Measurements from ENCODE around the gene TUBA8.
A peak's percentile ranks its signal among the peaks of the same experiment; 100 is the strongest.
"Not testable (repeated sequence)": the region's sequence is repeated elsewhere in the genome, so short reads cannot be mapped to it uniquely, and the experiment has no call there.

TUBA8 gene

DNA sequence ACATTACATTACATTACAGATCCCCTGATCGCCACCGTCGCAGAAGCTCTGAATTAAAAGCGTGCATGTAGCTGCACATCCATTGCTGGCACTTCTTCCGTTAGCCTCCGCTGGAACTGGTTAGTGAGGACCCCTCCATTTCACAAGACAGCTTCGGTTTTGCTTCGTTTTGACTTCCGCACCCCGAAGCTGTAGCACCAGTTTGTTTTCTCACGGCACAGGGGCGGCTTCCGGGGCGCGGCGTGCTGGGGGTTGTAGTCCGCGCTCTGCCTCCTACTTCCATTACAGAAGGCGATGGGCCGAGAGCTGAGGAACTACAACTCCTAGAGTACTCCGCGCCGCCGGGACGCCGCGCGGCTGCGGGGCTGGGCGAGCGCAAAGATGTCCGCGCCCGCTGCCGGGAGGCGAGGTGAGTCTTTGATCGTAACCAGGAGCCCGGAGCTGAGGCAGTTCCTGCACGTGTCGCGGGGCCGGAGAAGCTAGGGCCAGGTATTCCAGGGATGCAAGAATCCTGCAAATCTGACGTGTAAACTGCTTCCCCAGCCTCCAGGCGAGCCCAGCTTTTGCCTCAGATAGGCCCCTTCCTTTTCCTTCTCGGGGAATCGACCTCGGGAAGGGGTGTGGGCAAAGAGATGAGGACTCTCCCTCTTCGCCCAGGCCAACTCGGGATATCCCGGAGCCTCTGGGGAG lies 32.8 kb upstream of the TUBA8 start, which contains the start of gene PEX26:
Gene PEX26, plus strand, starts transcription at position 352 of the 690 bp plus-strand sequence. CDS start 387 bp downstream, outside the sequence.
- DNase-seq = peak; percentile 95

DNA sequence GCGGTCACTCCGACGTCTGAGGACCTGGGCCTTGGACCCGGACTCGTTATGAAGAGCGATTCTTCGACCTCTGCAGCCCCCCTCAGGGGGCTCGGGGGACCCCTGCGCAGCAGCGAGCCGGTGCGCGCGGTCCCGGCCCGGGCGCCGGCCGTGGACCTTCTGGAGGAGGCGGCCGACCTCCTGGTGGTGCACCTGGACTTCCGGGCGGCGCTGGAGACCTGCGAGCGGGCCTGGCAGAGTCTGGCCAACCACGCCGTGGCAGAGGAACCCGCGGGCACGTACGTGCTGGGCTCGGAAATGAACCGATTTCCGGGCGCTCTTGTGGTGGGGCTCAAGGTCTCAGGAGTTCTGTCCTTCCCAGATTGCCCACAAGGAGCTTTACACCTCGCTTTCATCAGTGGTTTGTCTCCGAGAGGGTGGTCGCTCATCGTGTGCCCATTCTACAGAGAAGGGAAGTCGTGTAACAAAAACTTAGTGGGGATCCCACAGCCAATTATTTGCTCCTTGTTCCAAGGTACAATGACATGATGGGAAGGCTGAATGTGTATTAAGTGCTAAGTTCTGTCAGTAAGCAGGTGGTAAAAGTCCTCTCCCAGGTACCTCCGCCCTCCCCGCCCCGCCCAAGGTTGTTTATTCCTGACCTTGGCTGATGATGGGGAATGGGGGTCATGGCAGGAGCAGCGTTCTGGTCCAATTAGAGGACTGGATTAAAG lies 32.1 kb upstream of the TUBA8 start:
- DNase-seq = peak; percentile 21

DNA sequence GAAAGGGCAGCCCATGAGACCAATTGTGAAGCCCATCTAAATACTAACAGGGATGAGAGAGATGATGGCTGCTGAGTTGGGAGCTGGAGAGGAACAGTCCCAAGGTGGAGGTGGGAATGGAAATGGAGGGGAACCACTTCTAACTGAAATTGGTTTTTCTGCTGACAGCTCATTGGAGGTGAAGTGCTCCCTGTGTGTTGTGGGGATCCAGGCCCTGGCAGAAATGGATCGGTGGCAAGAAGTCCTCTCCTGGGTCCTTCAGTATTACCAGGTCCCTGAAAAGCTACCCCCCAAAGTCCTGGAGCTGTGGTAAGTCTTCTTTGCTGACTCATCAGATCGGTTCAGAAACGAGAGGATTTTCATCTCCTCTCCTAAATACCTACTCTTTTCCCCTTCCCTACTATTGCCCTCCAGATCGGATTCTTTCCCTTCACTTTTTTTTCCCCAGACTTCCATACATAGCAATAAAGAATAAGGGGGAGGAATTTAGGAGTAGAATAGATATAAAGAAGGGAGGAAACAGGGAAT lies 30.8 kb upstream of the TUBA8 start:
- no peak for DNase-seq

DNA sequence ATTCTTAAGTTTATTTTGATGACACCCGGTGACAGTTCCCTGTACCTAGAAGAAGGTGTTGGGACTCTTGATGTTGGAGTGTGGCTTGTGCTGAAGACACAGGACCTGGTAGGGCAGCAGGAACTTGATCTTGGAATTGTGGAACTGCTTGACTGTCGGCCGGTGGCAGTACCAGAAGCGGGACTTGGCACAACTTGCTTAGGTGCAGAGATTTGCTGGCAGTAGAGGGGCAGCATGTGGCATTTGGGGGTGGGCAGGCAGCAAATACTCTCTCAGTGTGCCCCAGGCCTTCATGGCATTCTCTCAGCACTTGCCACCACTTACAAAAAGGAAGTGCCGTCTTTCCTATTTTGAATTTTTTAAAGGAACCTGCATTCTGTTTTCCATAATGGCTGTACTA lies 29.2 kb upstream of the TUBA8 start:
- DNase-seq = no peak

DNA sequence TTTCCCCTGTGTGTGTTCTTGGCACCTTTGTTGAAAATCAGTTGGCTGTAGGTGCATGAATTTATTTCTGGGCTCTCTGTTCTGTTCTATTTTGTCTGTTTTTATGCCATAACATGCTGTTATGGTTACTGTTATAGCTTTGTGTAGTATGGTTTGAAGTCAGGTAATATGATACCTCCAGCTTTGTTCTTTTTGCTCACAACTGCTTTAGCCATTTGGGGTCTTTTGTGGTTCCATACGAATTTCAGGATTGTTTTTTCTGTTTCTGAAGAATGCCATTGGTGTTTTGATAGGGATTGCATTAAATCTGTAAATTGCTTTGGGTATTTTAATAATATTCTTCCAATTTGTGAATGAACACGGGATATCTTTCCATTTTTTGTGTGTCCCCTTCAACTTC lies 28.1 kb upstream of the TUBA8 start:
- no peak for DNase-seq

DNA sequence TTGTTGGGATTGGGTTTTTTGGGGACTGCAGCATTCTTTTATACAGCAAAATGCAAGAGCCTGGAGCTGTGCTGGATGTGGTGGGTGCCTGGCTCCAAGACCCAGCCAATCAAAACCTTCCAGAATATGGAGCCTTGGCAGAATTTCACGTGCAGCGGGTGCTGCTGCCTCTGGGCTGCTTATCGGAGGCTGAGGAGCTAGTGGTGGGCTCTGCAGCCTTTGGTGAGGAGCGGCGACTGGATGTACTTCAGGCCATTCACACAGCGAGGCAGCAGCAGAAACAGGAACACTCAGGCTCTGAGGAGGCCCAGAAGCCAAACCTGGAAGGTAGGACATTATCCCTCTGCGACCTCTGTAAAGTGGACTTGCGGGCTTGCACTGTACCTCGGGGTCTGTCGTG lies 27.2 kb upstream of the TUBA8 start:
- DNase-seq = no peak

DNA sequence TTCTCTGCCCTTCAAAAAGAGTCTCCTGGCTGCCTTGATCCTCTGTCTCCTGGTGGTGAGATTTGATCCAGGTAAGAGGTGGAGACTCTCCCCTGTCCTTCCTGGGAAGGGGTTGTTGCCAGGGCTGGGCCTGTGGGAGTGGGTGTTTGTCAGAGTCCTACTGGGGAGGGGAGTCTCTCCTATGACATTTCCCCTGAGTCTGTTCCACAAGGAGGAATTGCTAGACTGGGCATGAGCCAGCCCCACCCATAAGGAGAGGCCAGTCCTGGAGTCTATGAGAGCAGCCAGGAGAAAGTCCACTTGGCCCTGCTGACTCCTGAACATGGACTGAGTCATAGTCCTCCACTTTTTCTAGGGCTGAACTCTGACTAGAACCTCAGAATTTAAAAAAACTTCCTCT lies 25.4 kb upstream of the TUBA8 start:
- no peak for DNase-seq

DNA sequence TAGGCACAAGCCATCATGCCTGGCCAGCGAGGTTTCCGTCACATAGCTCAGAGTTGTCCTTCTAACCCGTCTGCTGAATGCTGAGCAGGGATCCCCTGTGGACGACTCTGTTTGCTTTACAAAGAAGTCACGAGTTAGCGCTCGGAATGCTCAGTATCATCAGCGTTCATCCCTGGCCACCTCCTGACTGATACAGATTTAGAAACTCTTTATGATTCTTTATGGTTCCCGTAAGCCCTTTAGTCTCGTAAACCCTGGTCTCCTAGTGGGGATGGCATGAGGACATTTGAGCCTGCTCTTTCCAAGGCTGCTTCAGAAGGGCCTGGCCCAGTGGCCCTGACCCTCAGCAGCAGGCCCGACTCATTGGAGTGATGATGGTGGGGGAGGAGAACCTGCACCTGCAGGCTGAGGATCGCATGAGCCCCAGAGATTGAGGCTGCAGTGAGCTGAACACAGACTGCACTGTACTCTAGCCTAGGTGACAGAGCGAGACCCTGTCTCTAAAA lies 23.2 kb upstream of the TUBA8 start:
- no peak for DNase-seq

DNA sequence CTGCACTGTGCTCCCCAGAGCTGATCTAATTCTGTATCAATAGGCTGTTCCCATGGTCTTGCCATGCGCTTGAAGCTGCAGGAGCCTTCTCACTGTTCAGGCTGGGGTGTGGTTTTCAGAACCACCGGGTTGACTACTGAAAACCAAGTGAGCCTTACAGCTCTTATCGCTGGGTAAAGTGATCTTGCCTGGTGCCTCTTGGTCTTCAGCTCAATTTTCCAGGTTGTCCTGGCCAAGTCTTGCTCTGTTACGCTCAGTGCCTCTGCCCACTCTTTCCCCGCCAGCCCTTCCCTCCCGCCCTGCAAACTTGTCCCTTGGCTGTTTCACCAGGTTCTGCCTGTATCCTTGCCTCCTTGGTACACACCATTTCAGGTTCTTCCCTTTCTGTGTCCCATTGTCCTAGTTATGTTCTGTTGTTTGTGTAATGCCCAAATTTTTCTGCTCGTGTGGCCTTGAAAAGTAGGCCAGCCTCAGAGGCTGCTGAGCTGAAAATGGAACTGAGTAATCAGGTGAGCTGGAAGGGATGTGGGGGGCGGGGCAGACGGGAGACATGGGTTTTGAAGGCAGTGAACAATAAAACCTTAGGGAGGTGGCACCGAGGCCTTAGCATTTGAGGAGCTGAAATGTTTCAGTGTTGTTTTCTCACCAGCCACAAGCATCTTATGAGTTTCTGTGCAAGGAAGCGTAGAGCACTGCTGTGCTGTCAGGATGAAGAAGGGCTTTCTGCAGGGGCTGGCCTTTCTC lies 21.6 kb upstream of the TUBA8 start:
- DNase-seq = peak; percentile 37

DNA sequence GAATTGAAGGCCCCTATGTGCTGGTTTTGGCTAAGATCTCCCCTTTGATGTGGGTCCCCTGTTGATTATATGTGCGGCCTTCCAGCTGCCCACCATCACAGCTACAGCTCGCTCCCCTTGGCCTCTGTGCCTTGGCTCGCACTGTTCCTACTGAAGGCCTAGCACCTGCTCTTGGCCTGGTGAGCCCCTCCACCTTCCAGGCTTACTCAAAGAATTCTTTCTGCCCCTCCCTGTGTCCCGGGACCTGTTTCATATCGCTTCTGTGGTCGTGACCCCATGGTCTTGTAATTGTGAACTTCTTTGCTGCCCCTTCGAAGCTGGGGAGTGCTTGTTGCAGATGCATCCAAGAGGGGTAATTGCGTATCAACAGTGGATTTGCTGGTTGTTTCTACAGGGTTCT lies 20.3 kb upstream of the TUBA8 start:
- DNase-seq = no peak

DNA sequence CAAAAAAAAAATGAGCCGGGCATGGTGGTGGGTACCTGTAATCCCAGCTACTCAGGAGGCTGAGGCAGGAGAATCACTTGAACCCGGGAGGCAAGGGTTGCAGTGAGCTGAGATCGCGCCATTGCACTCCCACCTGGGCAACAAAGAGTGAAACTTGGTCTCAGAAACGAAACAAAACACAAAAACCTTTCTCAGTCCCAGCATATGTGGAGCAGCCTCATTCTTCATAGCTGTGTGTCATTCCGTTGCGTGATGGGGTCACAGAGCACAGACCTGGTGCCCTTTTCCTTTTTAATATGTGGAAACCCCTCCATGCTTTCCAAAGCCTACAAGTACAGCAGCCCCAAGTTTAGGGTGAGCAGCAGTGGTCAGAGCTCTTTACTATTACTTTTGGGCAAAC lies 19.1 kb upstream of the TUBA8 start:
- DNase-seq = no peak

DNA sequence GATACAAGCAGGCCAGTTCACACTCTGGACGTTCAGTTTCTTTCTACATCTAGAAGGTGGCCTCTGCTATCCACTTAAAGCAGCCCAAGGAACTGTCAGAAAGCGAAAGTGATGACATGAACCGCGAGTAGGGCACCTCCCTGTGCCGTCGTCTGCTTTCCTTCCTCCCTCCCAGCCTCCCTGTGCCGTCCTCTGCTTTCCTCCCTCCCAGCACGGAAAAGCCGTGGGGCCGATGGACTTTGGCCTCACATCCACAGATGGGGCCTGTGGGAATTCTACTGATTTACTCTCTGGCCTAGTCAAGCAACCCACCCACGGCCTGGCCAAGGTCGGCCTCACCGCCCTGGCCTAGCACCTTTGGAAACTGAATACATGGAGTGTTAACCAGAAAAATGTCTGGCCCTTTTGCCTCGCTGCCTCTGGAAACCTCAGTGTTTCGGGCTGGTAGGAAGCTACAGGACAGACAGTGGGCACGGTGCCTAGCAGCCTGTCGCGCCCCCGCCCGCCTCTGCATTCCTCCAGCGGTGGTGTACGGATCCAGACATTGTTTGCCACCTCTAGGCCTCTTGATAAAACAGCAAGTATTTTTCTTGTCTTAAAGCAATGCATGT lies 18.6 kb upstream of the TUBA8 start:
- peak; percentile 38 for DNase-seq

DNA sequence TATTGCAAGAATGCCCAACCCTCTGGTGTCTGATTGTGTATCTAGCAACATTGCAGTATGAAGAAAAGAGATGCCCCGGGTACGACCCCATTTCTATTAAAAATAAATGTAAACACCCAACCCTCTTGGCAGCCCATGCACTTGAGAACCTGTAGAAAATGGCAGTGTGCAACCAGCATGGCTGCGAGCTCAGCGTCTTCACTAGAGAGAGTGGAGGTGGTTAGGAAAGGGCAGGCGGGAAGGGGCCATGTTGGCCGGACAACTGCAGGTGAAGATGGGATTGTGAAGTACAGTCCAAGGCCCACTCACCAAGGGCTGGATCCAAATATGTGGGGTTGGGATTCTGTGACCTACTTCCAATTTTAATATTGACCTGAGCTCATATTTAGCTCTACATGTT lies 16.9 kb upstream of the TUBA8 start:
- DNase-seq = no peak

DNA sequence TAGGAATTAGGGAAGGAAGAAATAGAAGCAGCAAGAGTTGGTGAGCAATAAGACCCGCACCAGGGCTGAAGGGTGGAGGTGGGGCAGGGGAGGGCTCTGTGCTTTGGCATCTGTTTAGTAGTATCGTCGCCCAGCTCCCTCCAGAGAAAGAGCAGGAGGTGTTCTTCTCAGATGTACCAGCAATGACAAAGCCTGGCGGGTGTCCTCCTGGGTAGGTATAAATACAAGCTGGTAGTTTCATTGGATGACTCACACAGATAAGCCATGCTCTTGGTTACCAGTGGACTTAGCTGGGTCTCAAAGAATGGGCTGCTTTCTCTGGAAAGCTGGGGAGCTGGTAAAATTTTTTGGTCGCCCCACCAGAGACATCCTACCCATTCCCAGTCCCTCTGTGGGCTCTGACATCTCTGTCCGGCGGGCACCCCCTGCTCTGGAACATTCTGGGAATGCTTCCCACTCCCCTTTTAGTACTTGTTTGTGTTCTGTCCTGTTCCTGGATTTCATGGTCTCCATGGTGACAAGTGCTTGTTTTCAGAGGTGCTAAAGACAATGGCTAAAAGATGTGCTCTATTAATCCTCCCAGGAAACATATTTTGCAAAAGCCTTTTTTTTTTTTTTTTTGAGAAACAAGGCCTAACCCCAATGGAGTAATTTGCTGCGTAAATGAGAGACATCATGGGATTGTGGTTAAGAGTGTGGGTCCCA lies 15.4 kb upstream of the TUBA8 start:
- no peak for DNase-seq

DNA sequence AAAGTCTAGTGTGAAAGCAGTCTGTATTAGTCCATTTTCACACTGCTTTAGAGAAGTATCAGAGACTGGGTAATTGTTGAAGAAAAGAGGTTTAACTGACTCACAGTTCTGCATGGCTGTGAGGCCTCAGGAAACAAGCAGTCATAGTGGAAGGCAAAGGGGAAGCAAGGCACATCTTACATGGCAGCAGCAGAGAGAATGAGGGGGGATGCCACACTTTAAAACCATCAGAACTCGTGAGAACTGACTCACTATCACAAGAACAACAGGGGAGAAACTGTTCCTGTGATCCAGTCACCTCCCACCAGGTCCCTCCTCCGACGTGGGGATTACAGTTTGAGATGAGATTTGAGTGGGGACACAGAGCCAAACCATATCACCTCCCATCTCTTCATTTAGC lies 13.8 kb upstream of the TUBA8 start:
- peak; percentile 13 for DNase-seq

DNA sequence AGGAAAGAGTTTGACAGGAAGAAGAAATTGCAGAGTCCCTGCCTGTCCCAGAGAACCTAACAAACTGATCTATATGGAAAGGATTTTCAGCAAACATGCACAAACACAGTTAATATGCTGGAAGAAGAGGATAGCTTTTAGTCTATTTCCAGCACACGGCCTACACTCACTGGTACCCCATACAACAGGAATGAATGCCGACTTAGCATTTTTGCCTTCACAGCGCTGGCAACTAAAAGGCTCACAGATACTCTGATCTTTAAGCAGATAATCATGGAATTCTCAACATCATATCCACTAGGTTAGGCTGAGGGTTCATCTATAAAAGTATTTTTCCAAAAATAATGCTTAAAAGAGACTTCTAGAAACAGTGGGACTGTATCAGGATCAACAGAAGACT lies 9.8 kb upstream of the TUBA8 start:
- no peak for DNase-seq

DNA sequence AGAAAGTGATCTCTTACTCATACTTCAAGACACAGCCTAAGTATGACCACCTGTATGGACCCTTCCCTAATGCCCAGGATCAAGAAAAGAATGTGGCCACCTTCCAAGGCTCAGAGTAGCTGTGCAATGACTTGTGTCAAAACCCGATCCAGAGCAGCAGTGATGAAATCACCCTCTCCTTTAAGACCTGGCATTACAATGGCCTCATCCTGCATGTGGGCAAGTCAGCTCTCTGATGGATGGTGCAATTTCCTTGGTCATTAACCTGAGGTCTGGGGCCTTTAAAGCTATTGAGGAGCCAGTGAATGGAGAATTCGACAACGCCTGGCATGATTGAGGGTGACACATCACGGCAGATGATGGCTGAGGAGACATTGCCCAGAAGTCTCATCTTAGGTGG lies 9.1 kb upstream of the TUBA8 start:
- DNase-seq = no peak

DNA sequence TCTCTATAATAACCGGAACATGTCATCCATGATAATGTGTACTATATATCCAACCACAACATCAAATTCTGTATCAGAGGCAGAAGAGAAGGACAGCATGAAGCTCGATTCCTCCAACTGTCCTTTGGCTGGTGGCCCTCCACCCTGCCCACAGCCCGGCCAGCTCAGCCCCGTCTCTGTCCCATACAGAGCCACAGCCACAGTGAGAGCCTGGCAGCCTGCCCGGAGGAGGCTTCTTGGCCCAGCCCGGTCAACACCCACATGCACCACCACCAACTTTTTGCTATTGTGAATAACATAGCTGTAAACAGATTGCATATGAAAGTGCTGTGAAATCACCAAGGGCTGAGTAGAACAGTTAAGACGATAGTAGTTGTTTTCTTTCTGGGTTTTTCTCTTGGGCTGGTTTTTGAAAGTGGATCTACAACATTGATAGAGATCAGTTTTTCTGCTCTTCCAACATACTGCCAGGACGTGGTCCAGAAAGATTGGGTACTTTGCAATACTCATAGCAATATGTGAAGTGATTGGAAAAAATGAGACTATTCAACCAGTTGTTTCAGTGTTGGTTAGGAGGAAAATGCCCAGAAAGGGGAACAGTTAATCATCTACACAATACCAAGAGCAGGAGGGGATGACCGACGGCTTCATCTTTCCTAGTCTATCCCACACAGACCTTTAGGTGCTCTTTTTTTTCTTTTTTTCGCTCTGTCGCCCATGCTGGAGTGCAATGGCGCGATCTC lies 6.9 kb upstream of the TUBA8 start:
- DNase-seq = peak; percentile 16

DNA sequence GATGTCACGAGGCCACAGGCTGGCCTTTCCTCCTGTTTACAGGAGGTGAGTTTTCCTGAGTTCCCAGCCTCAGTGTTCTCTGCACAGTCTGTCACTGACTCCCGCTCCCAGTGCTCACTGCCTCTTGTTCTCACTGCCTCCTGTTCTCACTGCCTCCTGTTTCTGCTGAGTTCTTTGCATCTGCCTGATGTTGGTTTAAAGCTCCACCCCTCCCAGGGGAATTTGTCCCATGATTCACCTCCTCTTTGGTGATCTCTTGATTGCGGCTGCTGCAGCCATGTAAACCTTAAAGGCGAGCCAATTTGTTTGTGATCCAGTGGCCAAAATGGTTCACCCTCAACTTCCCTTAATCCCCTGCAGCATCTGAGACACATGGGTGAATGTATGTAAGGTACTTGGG lies 6.0 kb upstream of the TUBA8 start:
- no peak for DNase-seq

DNA sequence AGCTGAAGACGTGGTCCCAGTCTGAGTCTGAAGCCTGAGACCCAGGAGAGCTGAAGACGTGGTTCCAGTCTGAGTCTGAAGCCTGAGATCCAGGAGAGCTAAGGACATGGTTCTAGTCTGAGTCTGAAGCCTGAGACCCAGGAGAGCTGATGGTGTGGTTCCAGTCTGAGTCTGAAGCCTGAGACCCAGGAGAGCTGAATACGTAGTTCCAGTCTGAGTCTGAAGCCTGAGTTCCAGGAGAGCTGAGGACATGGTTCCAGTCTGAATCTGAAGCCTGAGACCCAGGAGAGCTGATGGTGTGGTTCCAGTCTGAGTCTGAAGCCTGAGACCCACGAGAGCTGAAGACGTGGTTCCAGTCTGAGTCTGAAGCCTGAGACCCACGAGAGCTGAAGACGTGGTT lies 4.6 kb upstream of the TUBA8 start:
- DNase-seq = not testable (repeated sequence)

DNA sequence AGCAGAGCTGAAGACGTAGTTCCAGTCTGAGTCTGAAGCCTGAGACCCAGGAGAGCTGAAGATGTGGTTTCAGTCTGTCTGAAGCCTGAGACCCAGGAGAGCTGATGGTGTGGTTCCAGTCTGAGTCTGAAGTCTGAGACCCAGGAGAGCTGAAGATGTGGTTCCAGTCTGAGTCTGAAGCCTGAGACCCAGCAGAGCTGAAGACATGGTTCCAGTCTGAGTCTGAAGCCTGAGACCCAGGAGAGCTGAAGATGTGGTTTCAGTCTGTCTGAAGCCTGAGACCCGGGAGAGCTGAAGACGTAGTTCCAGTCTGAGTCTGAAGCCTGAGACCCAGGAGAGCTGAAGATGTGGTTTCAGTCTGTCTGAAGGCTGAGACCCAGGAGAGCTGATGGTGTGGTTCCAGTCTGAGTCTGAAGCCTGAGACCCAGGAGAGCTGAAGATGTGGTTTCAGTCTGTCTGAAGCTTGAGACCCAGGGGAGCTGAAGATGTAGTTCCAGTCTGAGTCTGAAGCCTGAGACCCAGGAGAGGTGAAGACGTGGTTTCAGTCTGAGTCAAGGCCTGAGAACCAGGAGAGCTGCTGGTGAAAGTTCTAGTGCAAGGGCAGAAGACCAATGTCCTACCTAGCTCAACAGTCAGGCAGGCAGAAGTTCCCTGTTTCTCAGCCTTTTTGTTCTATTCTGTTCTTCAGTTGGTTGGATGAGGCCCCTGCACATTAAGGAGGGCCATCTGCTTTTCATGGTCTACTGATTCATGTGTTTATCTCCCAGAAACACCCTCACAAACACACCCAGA lies 3.9 kb upstream of the TUBA8 start:
- DNase-seq = peak; percentile 12
